Dedifferentiated amniotic fluid mesenchymal stem cell (primary cell): ENCODE results near the gene TUBD1.
"Not testable (repeated sequence)": the region's sequence is repeated elsewhere in the genome, so short reads cannot be mapped to it uniquely, and the experiment has no call there.

ENCODE experiments used
- DNase-seq: peaks from one replicate; pipeline ENCODE4 v3.0.0-alpha.2; 2016; ENCODE audit errors: extremely low spot score

Gene TUBD1

DNA sequence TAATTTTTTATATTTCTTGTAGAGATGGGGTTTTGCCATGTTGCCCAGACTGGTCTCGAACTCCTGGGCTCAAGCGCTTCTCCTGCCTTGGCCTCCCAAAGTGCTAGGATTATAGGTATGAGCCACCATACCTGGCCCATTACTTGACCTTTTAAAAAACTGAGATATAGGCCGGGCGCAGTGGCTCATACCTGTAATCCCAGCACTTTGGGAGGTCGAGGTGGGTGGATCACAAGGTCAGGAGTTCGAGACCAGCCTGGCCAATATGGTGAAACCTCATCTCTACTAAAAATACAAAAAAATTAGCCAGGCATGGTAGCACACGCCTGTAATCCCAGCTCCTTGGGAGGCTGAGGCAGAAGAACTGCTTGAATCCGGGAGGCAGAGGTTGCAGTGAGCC lies 19.3 kb downstream of the TUBD1 start:
- not testable (repeated sequence) for DNase-seq

DNA sequence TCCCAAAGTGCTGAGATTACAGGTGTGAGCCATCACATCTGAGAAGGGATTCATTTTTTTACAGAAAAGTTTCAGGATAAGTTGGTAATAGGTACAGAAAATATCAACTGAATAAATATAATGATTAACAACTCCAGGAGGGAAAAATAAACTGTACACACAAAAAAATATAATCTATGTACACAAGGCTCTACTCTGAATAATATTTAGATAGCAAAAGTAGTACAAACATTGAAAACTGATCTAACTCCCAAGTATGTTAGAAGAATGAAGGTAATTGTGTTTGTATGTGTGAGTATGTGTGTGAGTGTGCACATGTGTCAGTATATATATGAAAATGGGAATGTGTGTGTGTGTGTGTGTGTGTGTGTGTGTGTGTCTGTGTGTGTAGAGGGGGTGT lies 20.4 kb downstream of the TUBD1 start:
- DNase-seq, result no peak

DNA sequence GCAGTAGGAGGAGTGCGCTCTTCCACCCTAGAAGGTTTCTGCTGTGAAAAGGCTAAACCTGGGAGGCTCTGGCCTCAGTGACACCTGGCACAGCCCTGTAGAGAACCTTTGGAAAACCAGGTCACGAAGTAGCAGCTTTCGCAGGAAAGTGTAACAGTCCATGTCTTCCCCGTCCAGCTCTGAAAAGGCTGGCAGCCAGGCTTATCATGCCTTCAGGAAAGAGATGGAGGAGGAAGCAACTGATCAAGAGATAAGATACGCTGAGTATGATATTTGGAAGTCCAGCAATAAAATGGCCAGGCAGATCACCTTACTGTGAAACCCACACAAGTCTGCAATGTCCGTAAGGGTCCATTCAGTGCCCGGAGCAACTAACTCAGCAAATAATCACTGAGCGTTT lies 22.3 kb downstream of the TUBD1 start:
- no peak for DNase-seq

DNA sequence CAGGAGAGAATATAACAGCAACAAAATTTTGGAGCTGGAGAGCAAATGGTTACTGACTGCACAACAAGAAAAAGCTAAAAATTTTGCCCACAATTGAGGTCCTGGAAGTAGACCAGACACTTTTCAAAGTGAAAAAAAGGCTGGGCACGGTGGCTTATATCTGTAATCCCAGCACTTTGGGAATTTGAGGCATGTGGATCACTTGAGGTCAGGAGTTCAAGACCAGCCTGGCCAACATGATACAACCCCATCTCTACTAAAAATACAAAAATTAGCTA lies 22.9 kb downstream of the TUBD1 start:
- no peak for DNase-seq

DNA sequence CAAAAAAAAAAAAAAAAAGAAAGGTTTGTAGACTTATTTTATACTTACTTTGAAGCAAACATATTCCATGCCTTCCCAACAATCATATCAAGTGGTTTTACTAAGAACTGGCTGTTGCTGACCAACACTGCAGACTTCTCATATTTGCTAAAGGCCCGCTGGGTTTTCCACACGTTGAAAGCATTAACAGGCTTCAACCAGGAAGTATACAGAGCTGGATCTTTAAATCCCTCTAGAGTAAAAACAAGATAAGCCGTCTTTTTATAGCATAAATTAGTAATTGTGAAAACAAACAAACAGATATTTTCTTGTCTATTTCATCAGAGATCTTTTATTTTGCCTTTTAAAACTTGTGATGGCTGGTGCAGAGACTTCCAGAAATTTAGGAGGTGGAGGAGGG lies 29.1 kb downstream of the TUBD1 start:
- DNase-seq, result no peak

DNA sequence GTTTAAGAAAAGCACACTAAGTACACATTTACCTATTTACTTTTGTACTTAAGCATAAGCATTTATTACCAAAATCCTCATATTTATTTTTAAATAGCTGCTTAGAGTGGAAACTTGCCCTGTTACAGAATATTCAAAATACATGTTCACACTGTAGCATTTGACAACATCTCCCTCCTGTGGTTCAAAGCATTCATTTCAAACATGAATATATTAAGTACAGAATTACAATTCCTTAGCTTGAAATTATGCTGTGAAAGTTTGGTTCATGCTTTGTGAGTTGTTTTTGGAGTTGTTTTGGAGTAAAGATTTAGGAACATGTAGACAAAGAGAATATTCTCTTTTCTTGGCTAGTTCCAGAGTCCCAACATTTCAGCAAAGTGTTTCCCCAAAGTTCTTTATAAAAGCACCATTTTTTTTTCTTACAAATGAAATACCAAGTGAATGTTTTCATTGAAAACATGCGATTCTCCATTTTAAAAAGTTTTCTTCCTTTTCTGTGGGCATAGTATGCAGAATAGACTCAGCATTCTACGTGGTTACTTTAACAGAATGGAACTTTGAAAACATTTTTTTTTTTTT lies 33.2 kb downstream of the TUBD1 start:
- DNase-seq, result peak; percentile 81

DNA sequence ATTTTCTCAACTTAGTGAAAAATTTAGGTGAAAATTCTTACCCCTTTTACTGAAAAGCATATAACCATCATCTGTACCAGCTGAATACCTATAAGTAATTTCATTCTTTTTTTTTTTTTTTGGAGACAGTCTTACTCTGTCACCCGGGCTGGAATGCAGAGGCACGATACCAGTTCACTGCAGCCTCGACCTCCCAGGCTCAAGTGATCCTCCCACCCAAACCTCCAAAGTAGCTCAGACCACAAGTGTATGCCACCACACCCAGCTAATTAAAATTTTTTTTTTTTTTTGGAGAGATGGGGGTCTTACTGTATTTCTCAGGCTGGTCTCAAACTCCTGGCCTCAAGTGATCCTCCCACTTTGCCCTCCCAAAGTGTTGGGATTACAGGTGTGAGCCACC lies 33.8 kb downstream of the TUBD1 start:
- DNase-seq, result no peak

DNA sequence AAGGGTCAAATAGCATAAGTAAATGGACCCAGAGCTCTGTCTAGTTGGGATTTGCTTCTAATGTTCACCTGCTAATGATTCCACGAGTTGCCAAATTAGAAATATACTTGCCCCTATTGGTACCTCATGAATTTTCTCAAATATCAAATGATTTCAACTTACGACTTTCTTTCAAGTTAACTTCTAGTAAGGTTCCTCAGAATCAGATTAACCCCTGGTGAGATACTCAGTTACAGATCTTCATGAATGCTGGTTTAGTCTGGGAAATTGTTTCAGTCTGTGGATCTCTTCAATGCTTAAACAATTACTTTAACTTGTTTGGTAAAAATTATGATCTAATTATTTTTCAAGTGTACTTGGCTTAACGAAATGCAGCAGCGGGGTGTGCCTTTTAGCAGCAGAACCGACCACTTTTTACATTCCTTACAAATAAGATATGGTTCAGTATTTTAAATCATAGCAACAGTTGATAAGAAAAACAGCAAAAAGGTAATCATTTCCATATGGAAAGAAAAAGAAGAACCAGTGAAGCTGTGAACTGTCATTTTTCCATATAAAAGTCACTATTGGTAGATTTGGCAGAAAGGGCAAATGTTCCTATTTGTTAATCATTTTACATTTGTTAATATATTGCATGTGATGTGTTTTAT lies 34.5 kb downstream of the TUBD1 start:
- no peak for DNase-seq

DNA sequence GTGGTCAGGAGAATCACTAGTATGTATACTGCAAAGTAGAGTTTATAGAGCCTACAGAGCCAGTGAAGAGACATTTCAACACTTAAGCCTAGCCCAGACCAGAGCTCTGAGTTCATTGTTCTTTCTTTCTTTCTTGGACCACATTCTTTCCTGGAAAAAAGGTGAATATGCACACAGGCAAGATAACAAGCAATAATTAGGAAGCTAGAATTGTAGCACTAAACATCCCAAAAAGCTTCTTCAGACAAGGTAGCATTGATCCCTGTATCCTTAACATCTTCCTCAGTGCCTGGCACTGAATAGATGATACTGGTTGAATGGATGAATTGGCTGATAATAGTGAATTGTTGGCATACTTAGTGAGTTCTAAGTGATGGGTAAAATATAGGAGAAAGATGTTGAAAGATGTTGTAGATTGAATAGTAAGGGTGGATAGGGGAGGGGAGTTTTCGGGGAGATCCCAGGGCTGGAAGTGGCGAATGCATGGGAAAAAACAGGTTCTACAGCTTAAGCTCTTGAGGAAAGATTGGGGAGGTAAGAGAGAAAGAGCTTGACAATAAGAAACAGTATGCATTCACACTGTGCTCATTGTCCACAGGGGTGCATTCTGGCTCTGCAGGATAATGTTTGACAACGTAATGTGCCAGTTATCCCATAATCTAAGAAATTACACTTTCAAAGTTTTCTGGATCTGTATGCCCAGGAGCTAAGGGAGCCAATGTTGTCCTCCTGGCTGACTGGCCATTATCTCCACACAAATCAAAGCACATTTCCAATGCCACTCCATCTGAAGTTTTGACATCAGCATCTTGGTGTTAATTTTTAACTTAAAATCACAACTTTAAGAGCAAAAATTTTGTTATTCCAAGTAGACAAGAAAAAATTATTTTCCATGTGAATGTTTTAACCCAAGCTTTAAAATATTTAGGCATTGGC lies 35.6 kb downstream of the TUBD1 start:
- no peak for DNase-seq

DNA sequence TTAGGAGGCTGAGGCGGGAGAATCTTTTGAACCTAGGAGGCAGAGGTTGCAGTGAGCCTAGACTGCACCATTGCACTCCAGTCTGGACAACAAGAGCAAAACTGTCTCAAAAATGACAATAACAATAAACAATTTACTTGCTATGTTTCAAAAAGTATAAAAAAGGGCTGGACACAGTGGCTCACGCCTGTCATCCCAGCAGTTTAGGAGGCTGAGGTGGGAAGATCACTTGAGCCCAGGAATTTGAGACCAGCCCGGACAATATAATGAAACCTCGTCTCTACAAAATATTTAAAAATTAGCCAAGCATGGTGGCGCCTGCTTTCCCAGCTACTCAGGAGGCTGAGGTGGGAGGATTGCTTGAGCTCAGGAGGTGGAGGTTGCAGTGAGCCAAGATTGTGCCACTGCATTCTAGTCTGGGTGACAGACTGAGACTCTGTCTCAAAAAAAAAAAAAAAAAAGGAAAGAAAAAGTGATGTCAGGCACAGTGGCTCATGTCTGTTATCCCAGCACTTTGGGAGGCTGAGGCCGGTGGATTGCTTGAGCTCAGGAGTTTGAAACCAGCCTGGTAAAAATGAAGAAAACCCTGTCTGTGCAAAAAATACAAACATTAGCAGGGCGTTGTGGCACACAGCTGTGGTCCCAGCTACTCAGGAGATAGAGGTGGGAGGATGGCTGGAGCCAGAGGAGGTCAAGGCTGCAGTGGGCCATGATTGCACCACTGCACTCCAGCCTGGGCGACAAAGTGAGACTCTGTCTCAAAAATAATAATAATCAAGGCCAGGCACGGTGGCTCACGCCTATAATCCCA lies 38.6 kb downstream of the TUBD1 start:
- DNase-seq, result not testable (repeated sequence)

DNA sequence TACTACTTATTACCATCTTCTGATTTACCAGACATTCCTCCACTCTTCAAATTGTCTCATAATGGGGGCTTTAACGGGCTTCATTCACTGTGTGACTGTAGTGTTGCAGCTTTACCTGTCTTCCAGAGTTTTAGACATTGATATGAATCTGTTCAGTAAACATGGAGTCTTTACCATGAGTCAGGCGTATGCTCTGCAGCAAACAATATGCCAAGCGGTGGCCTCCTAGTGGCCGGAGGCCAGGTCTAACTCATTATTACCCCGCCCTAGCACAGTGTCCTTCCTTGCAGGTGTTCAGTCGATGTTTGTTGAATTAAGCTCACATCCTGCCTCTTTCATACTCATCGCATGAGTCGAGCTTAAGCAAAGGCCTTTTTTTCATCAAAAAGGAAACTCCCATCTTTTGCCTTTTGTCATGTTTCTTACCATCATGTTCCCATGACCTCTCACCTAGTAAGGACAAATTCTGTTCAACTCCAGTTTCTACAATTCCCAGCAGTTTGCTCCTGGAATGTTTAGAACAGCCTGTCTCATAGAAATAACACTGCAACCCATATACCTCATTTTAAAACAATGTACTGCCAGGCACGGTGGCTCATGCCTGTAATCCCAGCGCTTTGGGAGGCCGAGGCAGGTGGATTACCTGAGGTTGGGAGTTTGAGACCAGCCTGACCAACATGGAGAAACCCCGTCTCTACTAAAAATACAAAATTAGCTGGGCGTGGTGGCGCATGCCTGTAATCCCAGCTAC lies 39.4 kb downstream of the TUBD1 start:
- DNase-seq, result peak; percentile 60

DNA sequence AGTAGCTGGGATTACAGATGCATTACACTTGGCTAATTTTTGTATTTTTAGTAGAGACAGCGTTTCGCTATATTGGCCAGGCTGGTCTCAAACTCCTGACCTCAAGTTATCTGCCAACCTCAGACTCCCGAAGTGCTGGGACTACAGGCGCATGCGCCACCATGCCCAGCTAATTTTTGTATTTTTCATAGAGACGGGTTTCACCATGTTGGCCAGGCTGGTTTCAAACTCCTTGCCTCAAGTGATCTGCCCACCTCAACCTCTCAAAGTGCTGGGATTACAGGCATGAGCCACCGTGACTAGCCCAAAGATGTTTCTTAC lies 39.9 kb downstream of the TUBD1 start:
- not testable (repeated sequence) for DNase-seq

DNA sequence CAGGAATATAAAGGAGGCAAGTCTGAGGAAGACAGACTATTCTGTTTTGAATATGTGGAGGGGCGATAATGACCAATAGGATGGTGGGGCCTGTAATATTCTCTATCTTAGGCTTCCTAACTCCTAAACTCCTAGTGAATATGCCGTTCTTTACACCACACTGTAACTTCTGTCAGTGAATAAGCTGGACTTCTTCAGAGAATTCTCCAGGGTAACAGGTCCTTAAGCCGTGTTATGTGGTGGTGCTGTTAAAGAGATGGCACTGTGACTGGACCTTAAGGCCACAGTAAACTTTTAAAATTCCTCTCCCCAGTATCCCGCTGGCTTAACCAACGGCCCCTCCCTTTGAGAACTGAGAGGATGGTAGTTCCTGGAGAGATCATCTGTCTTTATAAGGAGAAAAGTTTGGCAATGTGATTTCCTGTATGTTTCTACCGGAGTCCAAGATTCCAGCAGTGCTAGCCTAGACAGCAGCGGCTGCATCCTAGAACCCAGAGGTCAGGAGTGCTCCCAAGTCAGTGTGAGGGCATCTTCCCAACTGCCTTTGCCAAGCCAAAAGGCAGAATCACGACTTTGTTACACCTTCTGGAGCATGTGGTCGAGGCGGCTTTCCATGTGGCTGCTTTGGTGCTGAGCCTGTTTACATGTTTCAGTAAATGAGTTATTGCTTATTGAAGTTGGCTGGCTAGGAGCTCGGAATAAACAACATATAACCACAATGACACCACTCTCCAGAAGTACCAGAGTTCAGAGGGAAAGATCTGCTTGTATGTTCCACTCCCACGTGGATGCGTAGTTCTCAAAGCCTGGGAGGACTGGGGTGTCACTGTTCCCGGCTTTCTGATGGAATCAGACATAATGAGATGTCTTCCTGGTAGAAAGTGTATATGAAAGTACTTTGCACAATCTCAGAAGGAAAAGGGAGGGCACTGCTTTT lies 41.0 kb downstream of the TUBD1 start:
- DNase-seq, result no peak

DNA sequence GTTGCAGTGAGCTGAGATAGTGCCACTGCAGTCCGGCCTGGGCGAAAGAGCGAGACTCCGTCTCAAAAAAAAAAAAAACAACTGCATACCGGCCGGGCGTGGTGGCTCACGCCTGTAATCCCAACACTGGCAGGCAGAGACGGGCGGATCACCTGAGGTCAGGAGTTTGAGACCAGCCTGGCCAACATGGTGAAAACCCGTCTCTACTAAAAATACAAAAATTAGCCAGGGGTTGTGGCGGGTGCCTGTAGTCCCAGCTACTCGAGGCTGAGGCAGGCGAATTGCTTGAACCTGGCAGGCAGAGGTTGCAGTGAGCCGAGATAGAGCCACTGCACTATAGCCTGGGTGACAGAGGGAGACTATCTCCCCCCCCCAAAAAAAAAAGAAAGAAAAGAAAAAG lies 42.4 kb downstream of the TUBD1 start:
- DNase-seq, result not testable (repeated sequence)

DNA sequence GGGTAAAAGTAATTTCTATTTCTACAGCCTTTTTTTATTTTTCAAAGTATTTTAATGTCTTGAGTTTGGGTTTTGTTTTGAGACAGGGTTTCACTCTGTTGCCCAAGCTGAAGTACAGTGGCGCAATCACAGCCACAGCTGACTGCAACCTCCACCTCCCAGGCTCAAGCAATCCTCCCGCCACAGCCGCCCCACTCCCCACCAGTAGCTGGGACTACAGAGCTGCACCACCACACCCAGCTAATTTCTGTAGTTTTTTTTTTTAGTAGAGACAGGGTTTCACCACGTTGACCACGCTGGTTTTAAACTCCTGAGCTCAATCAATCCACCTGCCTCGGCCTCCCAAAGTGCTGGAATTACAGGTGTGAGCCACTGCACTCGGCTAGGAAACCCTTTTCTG lies 44.0 kb downstream of the TUBD1 start:
- no peak for DNase-seq

DNA sequence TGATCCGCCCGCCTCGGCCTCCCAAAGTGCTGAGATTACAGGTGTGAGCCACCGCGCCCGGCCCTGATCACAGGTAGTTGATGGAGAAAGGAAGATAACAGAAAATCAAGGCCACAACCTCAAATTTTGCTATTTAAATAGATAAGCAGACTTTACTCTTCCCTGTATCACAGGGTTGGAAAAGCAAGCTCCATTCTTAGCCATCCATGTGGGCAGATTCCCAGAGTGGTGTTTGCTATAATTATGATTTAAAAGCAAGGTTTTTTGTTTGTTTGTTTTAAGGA lies 44.4 kb downstream of the TUBD1 start:
- DNase-seq, result no peak

DNA sequence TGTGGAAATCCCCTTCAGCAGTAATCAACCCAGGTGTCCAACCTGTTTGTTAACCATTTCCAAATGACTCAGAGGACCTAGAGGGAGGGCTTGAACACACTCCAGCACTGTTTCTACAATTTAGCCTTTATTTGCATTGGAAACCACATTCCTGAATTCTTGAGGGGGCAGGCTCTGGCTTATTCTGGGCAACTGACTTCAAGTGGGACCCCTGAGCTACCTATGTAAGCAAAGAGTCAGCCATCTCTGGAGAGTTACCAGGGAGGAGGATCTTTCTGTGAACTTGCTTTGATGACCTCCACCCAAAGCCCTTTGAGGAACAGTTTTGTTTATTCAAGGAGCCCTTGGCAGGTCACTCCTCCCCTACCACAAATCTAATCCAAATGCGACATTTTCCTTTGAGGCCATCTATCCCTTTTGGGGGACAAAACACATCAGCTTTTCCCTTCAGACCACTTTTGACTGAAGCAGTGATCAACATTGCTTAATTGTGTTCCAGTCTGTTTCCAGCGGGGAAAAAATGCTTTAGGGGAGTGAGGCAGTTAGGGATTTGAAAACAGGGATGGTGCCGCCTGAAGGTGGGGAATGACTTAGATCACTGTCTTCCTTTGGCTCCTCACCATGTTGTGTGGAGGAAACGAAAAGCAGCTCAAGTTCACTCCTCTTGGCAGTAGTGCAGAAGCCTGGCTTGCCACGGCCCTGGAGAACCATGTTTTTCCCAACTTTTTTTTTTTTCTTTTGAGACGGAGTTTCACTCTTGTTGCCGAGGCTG lies 46.2 kb downstream of the TUBD1 start:
- no peak for DNase-seq

DNA sequence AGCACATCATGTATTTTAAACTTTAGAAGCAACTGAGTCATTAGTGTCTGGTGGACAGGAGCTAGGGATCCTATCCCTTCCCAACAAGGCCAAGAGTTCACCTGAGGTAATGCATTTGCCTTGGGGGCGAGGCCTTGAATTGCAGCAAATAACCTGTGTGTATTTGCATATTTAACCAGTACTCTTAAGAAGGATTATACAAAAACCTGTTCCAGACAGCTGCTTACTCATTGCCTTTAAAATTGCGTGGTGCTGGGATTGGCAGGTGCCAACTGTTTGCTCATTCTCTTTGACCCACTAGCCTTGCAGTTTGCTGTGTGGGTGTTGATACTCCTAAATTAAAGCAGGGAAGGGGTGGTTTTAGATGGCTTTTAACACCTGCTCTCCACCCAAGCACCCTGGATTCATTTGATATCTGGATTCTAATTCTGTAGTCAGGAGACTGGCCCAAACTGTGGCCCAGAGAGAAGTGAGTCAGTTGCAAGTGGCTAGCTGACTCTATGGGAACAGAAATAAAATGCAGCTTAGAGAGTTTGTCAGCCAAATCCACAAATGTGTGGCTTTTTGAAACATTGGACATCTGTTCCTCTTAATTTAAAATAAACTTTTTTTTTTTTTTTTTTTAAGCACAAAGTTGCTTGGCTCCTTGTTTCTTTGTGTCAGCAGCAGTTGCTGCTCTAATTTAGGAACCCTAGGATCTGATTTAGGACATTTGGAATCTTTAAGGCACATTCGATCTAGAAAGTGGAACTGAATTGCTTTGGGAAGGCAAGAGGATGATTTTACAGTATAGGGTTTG lies 46.9 kb downstream of the TUBD1 start:
- DNase-seq, result peak; percentile 60

DNA sequence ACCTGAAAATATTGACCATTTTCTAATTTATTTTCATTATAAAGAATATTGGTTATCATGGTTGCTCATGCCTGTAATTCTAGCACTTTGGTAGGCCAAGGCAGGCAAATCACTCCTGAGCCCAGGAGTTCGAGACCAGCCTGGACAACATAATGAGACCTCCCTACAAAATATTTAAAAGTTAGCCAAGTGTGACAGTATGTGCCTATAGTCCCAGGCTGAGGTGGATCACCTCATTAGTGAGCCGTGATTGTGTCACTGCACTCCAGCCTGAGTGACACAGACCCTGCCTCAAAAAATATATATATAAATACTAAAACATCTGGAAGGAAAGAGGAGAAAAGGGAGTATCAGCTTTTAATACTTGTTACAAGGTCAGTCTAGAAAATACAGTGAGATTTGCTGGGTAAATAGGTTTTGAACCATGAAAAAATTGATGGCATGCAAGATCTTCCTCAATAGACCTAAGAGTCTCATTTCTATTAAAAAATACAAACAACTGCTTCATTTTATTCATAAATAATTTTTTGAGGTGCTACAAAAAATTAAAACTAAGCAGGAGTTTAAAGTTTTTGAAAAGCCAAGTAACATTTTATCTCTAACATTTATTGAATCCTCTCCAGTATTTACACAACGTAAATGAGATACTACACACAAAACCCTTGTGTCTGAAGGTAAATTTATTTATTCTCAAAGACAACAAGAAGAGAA lies 47.7 kb downstream of the TUBD1 start:
- no peak for DNase-seq
